Measurements from ENCODE around the gene INSM1.

GRCh38 chr20:20342066-20342465 is 25.8 kb upstream of the INSM1 start:
- TF ChIP-seq, protein P1, sequence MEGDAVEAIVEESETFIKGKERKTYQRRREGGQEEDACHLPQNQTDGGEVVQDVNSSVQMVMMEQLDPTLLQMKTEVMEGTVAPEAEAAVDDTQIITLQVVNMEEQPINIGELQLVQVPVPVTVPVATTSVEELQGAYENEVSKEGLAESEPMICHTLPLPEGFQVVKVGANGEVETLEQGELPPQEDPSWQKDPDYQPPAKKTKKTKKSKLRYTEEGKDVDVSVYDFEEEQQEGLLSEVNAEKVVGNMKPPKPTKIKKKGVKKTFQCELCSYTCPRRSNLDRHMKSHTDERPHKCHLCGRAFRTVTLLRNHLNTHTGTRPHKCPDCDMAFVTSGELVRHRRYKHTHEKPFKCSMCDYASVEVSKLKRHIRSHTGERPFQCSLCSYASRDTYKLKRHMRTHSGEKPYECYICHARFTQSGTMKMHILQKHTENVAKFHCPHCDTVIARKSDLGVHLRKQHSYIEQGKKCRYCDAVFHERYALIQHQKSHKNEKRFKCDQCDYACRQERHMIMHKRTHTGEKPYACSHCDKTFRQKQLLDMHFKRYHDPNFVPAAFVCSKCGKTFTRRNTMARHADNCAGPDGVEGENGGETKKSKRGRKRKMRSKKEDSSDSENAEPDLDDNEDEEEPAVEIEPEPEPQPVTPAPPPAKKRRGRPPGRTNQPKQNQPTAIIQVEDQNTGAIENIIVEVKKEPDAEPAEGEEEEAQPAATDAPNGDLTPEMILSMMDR (IDR thresholded peaks at IDR 0.05), result no peak
- TF ChIP-seq, protein P2, sequence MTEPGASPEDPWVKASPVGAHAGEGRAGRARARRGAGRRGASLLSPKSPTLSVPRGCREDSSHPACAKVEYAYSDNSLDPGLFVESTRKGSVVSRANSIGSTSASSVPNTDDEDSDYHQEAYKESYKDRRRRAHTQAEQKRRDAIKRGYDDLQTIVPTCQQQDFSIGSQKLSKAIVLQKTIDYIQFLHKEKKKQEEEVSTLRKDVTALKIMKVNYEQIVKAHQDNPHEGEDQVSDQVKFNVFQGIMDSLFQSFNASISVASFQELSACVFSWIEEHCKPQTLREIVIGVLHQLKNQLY (CRISPR knock-in tag; IDR thresholded peaks at IDR 0.05), result no peak
- no peak for TF ChIP-seq MAX (CRISPR knock-in tag; IDR thresholded peaks at IDR 0.05)
- TF ChIP-seq NFYB (CRISPR knock-in tag; conservative IDR thresholded peaks at IDR 0.05; ENCODE audit: low read depth), result no peak
- no peak for TF ChIP-seq JAZF1 (CRISPR knock-in tag; IDR thresholded peaks at IDR 0.05)
- no peak for TF ChIP-seq TCF7 (CRISPR knock-in tag; IDR thresholded peaks at IDR 0.05; ENCODE audit: low read depth)
- no peak for TF ChIP-seq ATF1 (CRISPR knock-in tag; IDR thresholded peaks at IDR 0.05)
- no peak for TF ChIP-seq ATF3 (CRISPR knock-in tag; conservative IDR thresholded peaks at IDR 0.05)
- no peak for TF ChIP-seq ESRRA (CRISPR knock-in tag; IDR thresholded peaks at IDR 0.05; ENCODE audit: borderline replicate concordance)
- TF ChIP-seq TEAD4 (CRISPR knock-in tag; IDR thresholded peaks at IDR 0.05), result no peak
- TF ChIP-seq, protein P3, sequence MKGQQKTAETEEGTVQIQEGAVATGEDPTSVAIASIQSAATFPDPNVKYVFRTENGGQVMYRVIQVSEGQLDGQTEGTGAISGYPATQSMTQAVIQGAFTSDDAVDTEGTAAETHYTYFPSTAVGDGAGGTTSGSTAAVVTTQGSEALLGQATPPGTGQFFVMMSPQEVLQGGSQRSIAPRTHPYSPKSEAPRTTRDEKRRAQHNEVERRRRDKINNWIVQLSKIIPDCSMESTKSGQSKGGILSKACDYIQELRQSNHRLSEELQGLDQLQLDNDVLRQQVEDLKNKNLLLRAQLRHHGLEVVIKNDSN (CRISPR knock-in tag; IDR thresholded peaks at IDR 0.05), result no peak
- TF ChIP-seq GTF2I (CRISPR knock-in tag; conservative IDR thresholded peaks at IDR 0.05), result no peak
- TF ChIP-seq, protein P4, sequence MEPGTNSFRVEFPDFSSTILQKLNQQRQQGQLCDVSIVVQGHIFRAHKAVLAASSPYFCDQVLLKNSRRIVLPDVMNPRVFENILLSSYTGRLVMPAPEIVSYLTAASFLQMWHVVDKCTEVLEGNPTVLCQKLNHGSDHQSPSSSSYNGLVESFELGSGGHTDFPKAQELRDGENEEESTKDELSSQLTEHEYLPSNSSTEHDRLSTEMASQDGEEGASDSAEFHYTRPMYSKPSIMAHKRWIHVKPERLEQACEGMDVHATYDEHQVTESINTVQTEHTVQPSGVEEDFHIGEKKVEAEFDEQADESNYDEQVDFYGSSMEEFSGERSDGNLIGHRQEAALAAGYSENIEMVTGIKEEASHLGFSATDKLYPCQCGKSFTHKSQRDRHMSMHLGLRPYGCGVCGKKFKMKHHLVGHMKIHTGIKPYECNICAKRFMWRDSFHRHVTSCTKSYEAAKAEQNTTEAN (CRISPR knock-in tag; IDR thresholded peaks at IDR 0.05), result no peak
- TF ChIP-seq ZBTB21 (CRISPR knock-in tag; IDR thresholded peaks at IDR 0.05; ENCODE audit: borderline replicate concordance), result no peak

Data from WTC11 (cell line).